Ascending aorta (tissue), 2 donors: ENCODE measurements around the gene RPP14. TPM values are rescaled to one million over a fixed set of nuclear protein-coding genes. Genes with fewer than 3 reads are reported as not detected.

ENCODE experiments used
- DNase-seq, 2 donors: peaks; one replicate each; pipeline ENCODE4 v3.0.0-alpha.2; 2019; ENCODE audit warnings: low spot score in 2 of 2
- H3K27ac ChIP-seq, 2 donors: fragments of 200-600 bp; sonication (generic); one replicate each; pipeline ENCODE4 v1.5.1; 2016 to 2017; ENCODE audit warnings: mild to moderate bottlenecking in 1 of 2
- H3K27me3 ChIP-seq: fragments of 200-600 bp; sonication (generic); one replicate; pipeline ENCODE4 v1.5.1; 2017
- H3K36me3 ChIP-seq, 2 donors: fragments of 200-600 bp; sonication (generic); one replicate each; pipeline ENCODE4 v1.5.1; 2016
- H3K4me1 ChIP-seq, 2 donors: fragments of 200-600 bp; sonication (generic); one replicate each; pipeline ENCODE4 v1.5.1; 2016 to 2017; ENCODE audit warnings: mild to moderate bottlenecking in 1 of 2
- H3K4me3 ChIP-seq, 2 donors: fragments of 200-600 bp; sonication (generic); one replicate each; pipeline ENCODE4 v1.5.1; 2016 to 2017; ENCODE audit warnings: mild to moderate bottlenecking in 1 of 2
- H3K9me3 ChIP-seq, 2 donors: fragments of 200-600 bp; sonication (generic); one replicate each; pipeline ENCODE4 v1.5.1; 2016
- intact Hi-C: fragments of 100-400 bp; cut with DNase I; formaldehyde crosslinking; loops from one replicate; pipeline ENCODE4 v1.15.1; 2023
- total RNA-seq: library from RNA; depleted of rRNA; stranded (reverse); fragments of >200 nt; gene quantifications from one replicate; pipeline ENCODE4 v1.1.0, GENCODE V29; 2016
- TF ChIP-seq, protein P1 (sequence below), 3 experiments: fragments of 200-600 bp in 2 of 3; fragments of 450-650 bp in 1 of 3; sonication (generic) in 2 of 3; IDR thresholded peaks; one replicate each; pipeline ENCODE4 v1.5.1; 2016 to 2019; ENCODE audit warnings: antibody characterized with exemption in 3 of 3, mild to moderate bottlenecking in 1 of 3, moderate library complexity in 1 of 3

RPP14 gene
- total RNA-seq, 1 donor from 2014 or later: 32.5 TPM

DNA sequence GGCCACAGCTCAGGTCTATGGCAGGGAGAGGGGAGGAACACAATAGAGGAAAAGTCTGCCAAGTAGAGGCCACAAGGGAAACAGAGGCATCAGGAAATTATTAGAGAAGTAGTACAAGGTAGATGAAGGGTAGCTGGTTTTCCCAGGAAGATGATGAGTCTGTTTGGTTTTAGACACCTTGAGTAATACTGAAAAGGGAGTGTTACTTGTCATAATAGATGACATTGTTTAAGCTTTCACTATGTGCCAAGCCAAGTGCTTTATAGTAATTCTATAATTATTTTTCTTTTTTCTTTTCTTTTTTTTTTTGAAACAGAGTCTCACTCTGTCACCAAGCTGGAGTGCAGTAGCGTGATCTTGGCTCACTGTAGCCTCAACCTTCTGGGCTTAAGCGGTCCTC is 40.3 kb downstream of the RPP14 start:
- no peak for DNase-seq
- TF ChIP-seq, protein P1, sequence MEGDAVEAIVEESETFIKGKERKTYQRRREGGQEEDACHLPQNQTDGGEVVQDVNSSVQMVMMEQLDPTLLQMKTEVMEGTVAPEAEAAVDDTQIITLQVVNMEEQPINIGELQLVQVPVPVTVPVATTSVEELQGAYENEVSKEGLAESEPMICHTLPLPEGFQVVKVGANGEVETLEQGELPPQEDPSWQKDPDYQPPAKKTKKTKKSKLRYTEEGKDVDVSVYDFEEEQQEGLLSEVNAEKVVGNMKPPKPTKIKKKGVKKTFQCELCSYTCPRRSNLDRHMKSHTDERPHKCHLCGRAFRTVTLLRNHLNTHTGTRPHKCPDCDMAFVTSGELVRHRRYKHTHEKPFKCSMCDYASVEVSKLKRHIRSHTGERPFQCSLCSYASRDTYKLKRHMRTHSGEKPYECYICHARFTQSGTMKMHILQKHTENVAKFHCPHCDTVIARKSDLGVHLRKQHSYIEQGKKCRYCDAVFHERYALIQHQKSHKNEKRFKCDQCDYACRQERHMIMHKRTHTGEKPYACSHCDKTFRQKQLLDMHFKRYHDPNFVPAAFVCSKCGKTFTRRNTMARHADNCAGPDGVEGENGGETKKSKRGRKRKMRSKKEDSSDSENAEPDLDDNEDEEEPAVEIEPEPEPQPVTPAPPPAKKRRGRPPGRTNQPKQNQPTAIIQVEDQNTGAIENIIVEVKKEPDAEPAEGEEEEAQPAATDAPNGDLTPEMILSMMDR (IDR thresholded peaks at IDR 0.05): no peak
- no peaks in the 10 kb centered on the region for H3K36me3 ChIP-seq
- H3K27me3 ChIP-seq: no peaks in the 10 kb centered on the region
- H3K9me3 ChIP-seq: no peaks in the 10 kb centered on the region
- no peaks in the 10 kb centered on the region for H3K4me1 ChIP-seq
- no peak overlapping the region for H3K27ac ChIP-seq
- intact Hi-C loops: no loop called here
- no peak overlapping the region for H3K4me3 ChIP-seq

DNA sequence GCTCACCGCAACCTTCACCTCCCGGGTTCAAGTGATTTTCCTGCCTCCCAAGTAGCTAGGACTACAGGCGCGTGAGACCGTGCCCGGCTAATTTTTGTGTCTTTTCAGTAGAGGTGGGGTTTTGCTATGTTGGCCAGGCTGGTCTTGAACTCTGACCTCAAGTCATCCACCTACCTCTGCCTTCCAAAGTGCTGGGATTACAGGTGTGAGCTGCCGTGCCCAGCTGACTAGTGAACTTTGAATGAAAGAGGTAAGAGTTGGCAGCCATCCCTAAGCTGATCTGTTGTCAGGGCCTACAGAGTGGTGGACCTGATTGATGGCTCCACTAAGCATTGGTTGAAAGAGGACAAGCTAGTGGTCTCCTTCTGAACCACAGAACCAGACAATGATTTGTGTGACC is 41.9 kb downstream of the RPP14 start:
- Histone ChIP-seq H3K36me3 (no peaks in the 10 kb centered on the region), H3K4me3 (no peak overlapping the region), H3K4me1 (no peaks in the 10 kb centered on the region), H3K27ac (no peak overlapping the region), H3K27me3 (no peaks in the 10 kb centered on the region), H3K9me3 (no peaks in the 10 kb centered on the region)
- intact Hi-C loops: no loop called here
- TF ChIP-seq, protein P1 (IDR thresholded peaks at IDR 0.05): no peak
- DNase-seq: no peak

DNA sequence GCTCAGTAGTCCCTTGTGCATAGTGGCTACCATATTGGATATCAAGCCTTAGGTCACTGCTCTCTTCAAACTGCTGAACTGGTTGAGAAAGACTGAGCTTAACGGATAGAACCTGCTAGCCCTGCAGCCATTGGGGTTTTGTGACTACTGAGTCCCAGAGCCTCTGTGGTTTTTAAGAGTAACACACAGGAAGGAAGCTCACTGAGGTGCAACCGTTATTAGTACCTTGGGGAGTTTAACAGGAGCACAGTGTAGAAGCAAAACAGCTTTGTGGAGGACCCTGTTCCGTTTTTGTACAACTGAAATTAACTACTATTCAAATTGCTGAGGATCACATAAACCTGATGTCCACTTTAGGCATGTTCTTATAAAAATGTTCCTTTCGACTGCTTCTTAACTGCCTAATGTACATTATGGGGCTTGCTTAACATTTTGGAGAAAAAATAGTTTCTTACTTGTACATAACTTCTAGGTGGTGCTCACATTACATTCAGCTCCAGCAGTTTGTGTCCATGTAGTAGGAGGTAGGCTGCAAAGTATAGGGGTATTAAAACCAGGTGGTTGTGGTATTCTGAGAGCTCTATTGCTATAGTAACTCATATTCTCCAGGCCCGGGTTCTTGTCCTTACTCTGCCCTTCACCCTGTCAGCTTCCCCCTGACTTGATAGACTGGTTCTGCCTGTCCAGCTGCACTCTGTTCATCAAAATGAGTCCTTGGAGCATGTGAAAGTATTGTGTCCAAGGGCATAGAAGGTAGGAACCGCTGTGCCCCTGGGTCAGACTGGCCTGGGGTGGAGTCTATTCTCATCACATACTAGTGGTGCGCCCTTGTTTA is 44.0 kb downstream of the RPP14 start:
- TF ChIP-seq, protein P1 (IDR thresholded peaks at IDR 0.05): no peak
- H3K4me3 ChIP-seq: no peak overlapping the region
- H3K27ac ChIP-seq: no peak overlapping the region
- H3K4me1 ChIP-seq: no peaks in the 10 kb centered on the region
- no peak for DNase-seq
- H3K27me3 ChIP-seq: no peaks in the 10 kb centered on the region
- intact Hi-C loops: no loop called here
- H3K9me3 ChIP-seq: no peaks in the 10 kb centered on the region
- H3K36me3 ChIP-seq: no peaks in the 10 kb centered on the region

DNA sequence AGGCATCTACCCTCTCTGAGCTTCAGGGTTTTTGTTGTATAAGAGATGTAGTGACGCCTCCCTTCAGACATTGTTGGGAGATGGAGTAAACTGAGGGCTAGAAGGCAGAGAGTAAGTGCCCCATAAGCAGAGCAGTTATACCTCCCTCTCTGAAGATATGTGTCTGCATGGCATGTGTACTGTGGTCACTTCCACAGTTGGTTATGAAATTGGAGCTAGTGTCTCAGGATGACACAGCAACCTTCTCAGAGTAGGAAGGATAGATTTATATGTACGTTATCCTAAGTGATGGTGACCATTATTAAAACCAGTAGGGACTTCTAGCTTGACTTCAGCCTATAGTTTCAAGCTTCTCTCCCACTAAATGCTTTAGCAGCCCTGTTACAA is 44.6 kb downstream of the RPP14 start:
- Histone ChIP-seq H3K27me3 (no peaks in the 10 kb centered on the region), H3K4me1 (no peaks in the 10 kb centered on the region), H3K9me3 (no peaks in the 10 kb centered on the region), H3K4me3 (no peak overlapping the region), H3K27ac (no peak overlapping the region), H3K36me3 (no peaks in the 10 kb centered on the region)
- intact Hi-C loops: no loop called here
- DNase-seq: no peak
- TF ChIP-seq, protein P1 (IDR thresholded peaks at IDR 0.05): no peak

DNA sequence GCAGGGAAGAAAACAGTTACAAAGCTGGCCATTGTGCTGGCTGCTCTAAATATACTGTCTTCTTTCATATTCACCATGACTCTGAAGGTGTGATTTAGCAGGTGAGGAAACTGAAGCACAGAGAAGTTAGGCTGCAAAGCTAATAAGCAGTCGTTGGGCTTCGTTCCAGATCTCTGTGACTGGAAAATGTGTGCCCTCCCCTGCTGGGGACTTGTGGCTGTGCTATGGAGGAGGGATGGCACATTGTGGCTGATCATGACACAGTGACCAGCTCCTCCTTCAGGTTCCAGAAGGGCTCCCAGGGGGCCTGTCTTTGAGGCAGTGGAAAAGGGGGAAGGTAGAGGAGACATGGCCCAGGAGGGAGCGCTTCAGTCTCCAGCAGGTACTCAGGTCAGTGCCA is 45.9 kb downstream of the RPP14 start:
- H3K4me1 ChIP-seq: no peaks in the 10 kb centered on the region
- DNase-seq: no peak
- H3K27ac ChIP-seq: no peak overlapping the region
- intact Hi-C loops: no loop called here
- no peaks in the 10 kb centered on the region for H3K27me3 ChIP-seq
- no peaks in the 10 kb centered on the region for H3K36me3 ChIP-seq
- TF ChIP-seq, protein P1 (IDR thresholded peaks at IDR 0.05): no peak
- H3K9me3 ChIP-seq: no peaks in the 10 kb centered on the region
- H3K4me3 ChIP-seq: no peak overlapping the region
